Tibial nerve (tissue), 4 donors: Measurements from ENCODE around the gene DNASE2B. TPM values are rescaled to one million over a fixed set of nuclear protein-coding genes. Genes with fewer than 3 reads are reported as not detected.

ENCODE experiments used
- DNase-seq, 2 donors: peaks; one replicate each; pipeline ENCODE4 v3.0.0-alpha.2; 2019; ENCODE audit warnings: low spot score in 2 of 2
- H3K27ac ChIP-seq, 4 donors: fragments of 200-600 bp; sonication (generic) in 3 of 4; one replicate each; pipeline ENCODE4 v1.5.1; 2017 to 2019; ENCODE audit warnings: mild to moderate bottlenecking in 1 of 4
- H3K27me3 ChIP-seq, 2 donors: fragments of 200-600 bp; sonication (generic) in 1 of 2; one replicate each; pipeline versions ENCODE4 v1.5.1 to v1.6.0; 2017 to 2019
- H3K36me3 ChIP-seq, 3 donors: fragments of 200-600 bp; sonication (generic); one replicate each; pipeline ENCODE4 v1.5.1; 2018 to 2019
- H3K4me1 ChIP-seq, 4 donors: fragments of 200-600 bp; sonication (generic) in 3 of 4; one replicate each; pipeline ENCODE4 v1.5.1; 2017 to 2019
- H3K4me3 ChIP-seq, 4 donors: fragments of 200-600 bp; sonication (generic) in 3 of 4; one replicate each; pipeline ENCODE4 v1.5.1; 2017 to 2019; ENCODE audit warnings: mild to moderate bottlenecking in 1 of 4, moderate library complexity in 1 of 4
- H3K9me3 ChIP-seq, 4 donors: fragments of 200-600 bp; sonication (generic) in 3 of 4; one replicate each; pipeline ENCODE4 v1.5.1; 2017 to 2019
- CTCF ChIP-seq, 5 experiments: fragments of 200-600 bp in 3 of 5; fragments of 450-650 bp in 2 of 5; sonication (generic) in 3 of 5; IDR thresholded peaks; one replicate each; pipeline ENCODE4 v1.5.1; 2016 to 2019; ENCODE audit warnings: antibody characterized with exemption in 5 of 5, mild to moderate bottlenecking in 3 of 5, moderate library complexity in 2 of 5
- EP300 ChIP-seq, 2 donors: sonication (generic); formaldehyde crosslinking; IDR thresholded peaks; one replicate each; pipeline ENCODE4 v1.6.1; 2017; ENCODE audit warnings: antibody characterized with exemption in 2 of 2, mild to moderate bottlenecking in 1 of 2
- POLR2A ChIP-seq, 2 donors: fragments of 450-650 bp; IDR thresholded peaks; one replicate each; pipeline ENCODE4 v1.6.1; 2017; ENCODE audit warnings: antibody characterized with exemption in 2 of 2, mild to moderate bottlenecking in 2 of 2, moderate library complexity in 2 of 2
- WGBS, 2 donors: methylation state at CpG; one replicate each; pipeline ENCODE4 v1.1.5; 2018; 5-methylcytosine and 5-hydroxymethylcytosine counted together
- total RNA-seq, 4 donors: library from RNA; depleted of rRNA; stranded (reverse); fragments of >200 nt; gene quantifications; one replicate each; pipeline ENCODE4 v1.1.0, GENCODE V29; 2016

DNASE2B gene
- total RNA-seq, 4 donors from 2014 or later = not detected

DNA sequence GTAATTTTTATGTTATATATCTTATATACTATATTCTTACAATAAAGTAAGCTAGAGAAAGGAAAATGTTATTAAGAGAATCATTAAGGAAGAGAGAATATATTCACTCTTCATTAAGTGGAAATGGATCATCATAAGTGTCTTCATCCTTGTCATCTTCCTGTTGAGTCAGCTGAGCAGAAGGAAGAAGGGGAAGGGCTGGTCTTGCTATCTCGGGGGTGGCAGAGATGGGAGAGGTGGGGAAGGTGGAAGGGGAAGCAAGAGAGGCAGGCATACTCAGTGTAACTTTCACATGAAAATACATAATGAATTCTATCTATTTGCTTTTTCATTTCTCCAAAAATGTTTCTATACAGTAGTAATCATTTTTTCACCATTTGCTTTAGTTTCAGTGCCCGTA is 5.1 kb downstream of the DNASE2B start:
- no peak overlapping the region for H3K4me3 ChIP-seq
- H3K9me3 ChIP-seq = no peaks in the 10 kb centered on the region
- no peak overlapping the region for H3K27ac ChIP-seq
- H3K4me1 ChIP-seq = no peaks in the 10 kb centered on the region
- DNase-seq = no peak
- no peaks in the 10 kb centered on the region for H3K36me3 ChIP-seq
- 76 to 85% methylated on average over 2 of the region's 2 CpGs for WGBS, 2 donors
- TF ChIP-seq EP300 (IDR thresholded peaks at IDR 0.05) (no peak), CTCF (IDR thresholded peaks at IDR 0.05) (no peak), POLR2A (IDR thresholded peaks at IDR 0.05) (no peak)
- no peaks in the 10 kb centered on the region for H3K27me3 ChIP-seq

DNA sequence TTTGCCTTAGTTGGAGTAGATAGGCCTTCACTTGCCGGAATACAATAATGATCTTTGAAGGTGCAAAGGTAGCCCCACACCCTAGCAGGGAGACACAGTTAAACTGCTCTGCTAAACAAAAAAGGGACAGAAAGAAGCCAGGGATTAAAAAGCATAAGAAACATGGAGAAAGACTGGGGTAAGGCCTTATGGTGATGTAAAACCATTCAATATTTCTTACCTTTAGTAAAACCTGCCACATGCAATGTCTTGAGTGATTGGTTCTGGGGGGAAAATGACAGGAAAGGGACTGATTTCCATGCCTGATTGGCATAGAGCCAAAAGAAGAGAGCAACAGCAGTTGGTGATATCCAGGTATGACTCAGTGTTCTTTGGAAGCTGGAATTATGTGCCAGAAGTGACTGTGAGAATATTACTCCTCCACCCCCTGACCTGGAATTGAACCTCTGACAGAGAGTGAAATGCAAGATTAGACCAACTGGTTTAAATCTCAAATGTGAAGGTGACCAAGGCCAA is 8.1 kb downstream of the DNASE2B start:
- Histone ChIP-seq H3K27me3 (no peaks in the 10 kb centered on the region), H3K4me1 (no peaks in the 10 kb centered on the region), H3K9me3 (no peaks in the 10 kb centered on the region), H3K4me3 (no peak overlapping the region), H3K36me3 (no peaks in the 10 kb centered on the region), H3K27ac (no peak overlapping the region)
- DNase-seq = no peak
- TF ChIP-seq POLR2A (IDR thresholded peaks at IDR 0.05) (no peak), CTCF (IDR thresholded peaks at IDR 0.05) (no peak), EP300 (IDR thresholded peaks at IDR 0.05) (no peak)
- WGBS, 2 donors = 82 to 90% methylated on average over 1 of the region's 1 CpG

GRCh38 chr1:84407524-84407923 is 9.2 kb downstream of the DNASE2B start:
- Histone ChIP-seq H3K9me3 (no peaks in the 10 kb centered on the region), H3K27ac (peak overlapping the region in 1 of 4 donors; percentile 58)
- 62 to 70% methylated on average over 1 of the region's 1 CpG for WGBS, 2 donors

DNA sequence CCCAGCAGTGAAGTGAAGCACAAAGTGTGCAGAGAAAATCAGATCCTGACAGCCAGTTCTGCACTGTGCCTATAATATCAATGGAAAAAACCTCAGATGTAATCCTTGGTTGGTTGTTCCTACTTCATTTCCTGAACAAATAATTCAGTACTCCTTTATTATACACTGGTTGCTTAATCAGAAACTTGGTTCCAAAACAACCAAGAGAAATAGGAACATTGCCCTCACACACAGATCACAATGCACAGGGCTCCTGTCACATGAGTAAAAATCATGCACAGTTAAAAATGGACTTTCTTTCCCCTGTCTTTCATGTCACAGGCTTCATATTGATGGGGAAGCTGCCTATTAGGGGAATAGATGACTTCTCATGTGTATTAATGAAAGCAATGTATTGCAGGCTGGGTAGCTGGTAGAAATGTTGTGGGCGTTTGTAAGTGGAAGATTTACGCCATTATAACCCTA is 9.7 kb downstream of the DNASE2B start:
- no peaks in the 10 kb centered on the region for H3K9me3 ChIP-seq
- H3K4me3 ChIP-seq = no peak overlapping the region
- WGBS, 2 donors = 75 to 79% methylated on average over 2 of the region's 2 CpGs
- H3K27me3 ChIP-seq = no peaks in the 10 kb centered on the region
- DNase-seq = peak in 1 of 2 donors; percentile 39
- H3K27ac ChIP-seq = peak overlapping the region in 1 of 4 donors; percentile 58
- TF ChIP-seq EP300 (IDR thresholded peaks at IDR 0.05) (peak; percentile 76 to 87), POLR2A (IDR thresholded peaks at IDR 0.05) (no peak)
- no peaks in the 10 kb centered on the region for H3K36me3 ChIP-seq
- H3K4me1 ChIP-seq = no peaks in the 10 kb centered on the region

More at GRCh38 chr1:84407524-84407923, 9.2 kb downstream of the DNASE2B start:
- H3K27me3 ChIP-seq = no peaks in the 10 kb centered on the region
- no peak overlapping the region for H3K4me3 ChIP-seq
- no peak for DNase-seq
- no peaks in the 10 kb centered on the region for H3K36me3 ChIP-seq
- no peaks in the 10 kb centered on the region for H3K4me1 ChIP-seq
- TF ChIP-seq CTCF (IDR thresholded peaks at IDR 0.05) (no peak), EP300 (IDR thresholded peaks at IDR 0.05) (no peak), POLR2A (IDR thresholded peaks at IDR 0.05) (no peak)

DNA sequence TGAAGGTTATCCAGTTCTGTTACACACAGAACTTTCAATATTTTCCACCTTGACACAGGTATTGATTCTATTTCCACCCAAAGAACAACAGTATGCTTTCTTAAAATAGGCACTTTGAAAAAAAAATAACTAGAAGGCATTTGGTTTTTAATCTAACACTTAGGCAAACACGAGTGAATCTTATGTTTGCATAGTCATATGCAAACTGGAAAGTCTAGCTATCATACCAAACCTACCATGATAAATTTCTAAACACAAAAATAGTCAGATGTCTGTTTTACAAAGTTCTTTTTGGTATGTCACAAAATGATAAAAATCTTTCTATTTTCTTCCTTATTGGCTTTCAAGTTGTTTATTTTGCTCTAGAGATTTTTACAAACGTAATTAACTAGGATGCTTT is 11.6 kb downstream of the DNASE2B start:
- Histone ChIP-seq H3K9me3 (no peaks in the 10 kb centered on the region), H3K4me3 (no peak overlapping the region), H3K36me3 (no peaks in the 10 kb centered on the region), H3K27ac (no peak overlapping the region), H3K27me3 (no peaks in the 10 kb centered on the region), H3K4me1 (no peaks in the 10 kb centered on the region)
- TF ChIP-seq CTCF (IDR thresholded peaks at IDR 0.05) (no peak), EP300 (IDR thresholded peaks at IDR 0.05) (no peak), POLR2A (IDR thresholded peaks at IDR 0.05) (no peak)
- 50 to 60% methylated on average over 2 of the region's 2 CpGs for WGBS, 2 donors
- DNase-seq = no peak
